ENCODE data around the gene OR2T3.
A peak's percentile ranks its signal among the peaks of the same experiment; 100 is the strongest.
"Not testable (repeated sequence)": the region's sequence is repeated elsewhere in the genome, so short reads cannot be mapped to it uniquely, and the experiment has no call there.

DNA sequence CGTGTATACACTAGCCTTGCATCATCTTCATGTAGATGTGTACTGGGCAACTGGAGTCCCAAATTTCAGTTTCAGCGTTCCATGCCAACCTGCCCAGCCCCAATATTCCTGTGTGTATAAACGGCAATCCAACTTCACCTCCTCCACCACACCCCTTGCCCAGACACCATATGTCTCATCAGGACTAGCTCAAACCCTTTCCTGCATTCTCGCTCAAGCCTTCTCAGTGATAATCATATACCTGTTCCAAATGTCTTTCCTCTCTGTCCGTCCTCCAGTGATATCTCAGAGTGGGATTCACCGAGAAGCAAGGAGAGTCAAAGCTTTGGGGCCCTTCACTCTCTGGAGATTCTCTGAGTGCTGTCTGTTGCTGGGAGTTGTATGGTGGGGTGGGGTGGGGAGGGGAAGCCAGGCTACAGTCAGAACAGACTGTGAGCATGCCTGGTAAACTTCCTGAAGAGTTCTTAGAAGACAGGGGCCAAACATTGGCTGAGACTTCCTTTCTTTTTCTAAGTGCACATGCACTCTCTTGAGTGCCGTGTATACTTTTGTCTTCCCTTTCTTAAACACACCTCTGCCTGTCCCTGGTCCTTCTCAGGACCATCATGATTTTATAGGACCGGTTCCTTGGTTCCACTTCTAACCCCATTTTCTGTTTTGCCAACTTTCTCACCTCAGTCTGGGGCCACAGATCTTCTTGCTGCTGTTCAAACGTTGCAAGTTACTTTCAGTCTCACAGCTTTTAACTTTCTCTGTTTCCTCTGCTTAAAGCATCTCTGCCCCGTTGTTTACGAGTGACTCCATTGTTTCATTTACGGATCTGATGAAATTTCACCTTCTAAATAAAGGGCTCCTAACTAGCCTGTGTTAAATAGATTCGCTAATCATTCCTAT, 8.8 kb downstream of the OR2T3 start:
- TF ChIP-seq POLR2A (IDR thresholded peaks at IDR 0.05; ENCODE audit: low read depth, low read length) = peak; percentile 49; the same call in 1 of the 2 replicates
- not testable (repeated sequence) for TF ChIP-seq TAF1 (IDR thresholded peaks at IDR 0.05; ENCODE audit: borderline replicate concordance, low read depth, low read length); POLR2AphosphoS5 (IDR thresholded peaks at IDR 0.05; ENCODE audit: low read depth, low read length)
